GM19372 (cell line): ENCODE measurements around the gene GPRC5A.

Experiments used
- ATAC-seq: cut with Tn5 transposase; IDR thresholded peaks from one replicate; pipeline ENCODE4 v1.9.1; 2021; ENCODE audit warnings: mild to moderate bottlenecking, low read depth, moderate library complexity; ENCODE audit not compliant: unreplicated experiment

The GPRC5A gene

GRCh38 chr12:12908711-12909110 lies 17.3 kb downstream of the GPRC5A start:
- no peak for ATAC-seq

DNA sequence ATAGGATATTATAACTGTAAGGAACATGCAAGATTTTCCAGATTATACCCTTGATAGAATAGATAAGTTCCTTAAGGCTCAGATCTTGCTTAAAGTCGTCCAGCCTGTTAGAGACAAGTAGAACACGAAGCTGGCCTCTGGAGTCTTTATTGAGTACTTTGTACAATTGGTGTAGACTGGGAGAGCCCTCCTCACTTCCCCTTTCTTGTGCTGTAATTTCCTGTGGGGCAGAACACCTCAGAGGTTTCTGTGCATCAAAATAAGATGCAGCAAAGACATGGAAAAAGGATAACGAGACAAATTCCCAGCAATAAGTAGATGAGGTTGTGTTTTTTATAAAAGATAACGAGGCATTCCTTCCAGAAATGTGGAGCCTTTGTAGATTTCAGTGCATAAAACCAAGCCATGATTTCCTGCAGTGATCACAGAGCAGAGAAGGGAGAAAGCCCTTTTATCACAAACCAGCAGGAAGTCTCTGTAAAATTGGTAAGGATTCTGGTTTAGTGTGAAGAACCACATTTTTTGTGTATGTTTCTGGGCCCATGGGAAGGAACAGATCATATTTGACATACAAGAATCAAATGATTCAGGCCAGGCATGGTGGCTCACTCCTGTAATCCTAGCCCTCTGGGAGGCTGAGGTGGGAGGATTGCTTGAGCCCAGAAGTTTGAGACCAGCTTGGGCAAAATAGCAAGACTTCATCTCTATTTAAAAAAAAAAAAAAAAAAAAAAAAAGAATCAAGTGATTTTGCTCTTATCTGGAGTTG lies 18.0 kb downstream of the GPRC5A start:
- ATAC-seq, result no peak

DNA sequence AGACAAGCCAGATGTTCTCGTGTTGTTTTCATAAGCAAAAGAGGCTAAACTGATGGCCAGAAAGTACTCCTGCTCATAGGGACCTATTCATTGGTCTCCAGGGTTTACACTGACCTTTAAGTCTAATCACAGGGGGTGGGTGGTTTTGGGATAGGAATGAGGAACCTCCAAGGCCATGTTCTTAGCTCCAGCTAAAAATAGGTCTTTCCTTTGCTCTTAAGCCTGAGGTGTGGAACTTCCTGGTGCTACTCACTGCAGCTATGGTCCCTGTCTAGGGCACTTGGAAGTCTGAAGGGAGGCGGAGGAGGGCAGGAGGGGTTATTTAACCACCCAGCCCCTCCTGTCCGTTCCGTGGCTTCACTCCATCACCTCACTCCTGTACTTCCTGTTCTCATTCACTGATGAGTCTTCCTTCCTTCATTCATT lies 18.6 kb downstream of the GPRC5A start:
- no peak for ATAC-seq

DNA sequence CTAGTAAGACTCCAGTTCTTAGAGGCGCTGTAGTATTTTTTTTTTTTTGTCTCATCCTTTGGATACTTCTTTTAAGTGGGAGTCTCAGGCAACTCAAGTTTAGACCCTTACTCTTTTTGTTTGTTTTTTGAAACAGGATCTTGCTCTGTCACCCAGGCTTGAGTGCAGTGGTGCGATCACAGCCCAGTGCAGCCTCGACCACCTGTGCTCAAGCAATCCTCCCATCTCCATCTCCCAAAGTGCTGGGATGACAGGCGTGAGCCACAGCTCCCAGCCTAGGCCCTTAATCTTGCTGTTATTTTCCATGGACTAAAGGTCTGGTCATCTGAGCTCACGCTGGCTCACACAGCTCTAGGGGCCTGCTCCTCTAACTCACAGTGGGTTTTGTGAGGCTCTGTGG lies 21.3 kb downstream of the GPRC5A start:
- ATAC-seq, result no peak

- no peak for ATAC-seq
Measured at GRCh38 chr12:12915656-12916055, 24.3 kb downstream of the GPRC5A start.

DNA sequence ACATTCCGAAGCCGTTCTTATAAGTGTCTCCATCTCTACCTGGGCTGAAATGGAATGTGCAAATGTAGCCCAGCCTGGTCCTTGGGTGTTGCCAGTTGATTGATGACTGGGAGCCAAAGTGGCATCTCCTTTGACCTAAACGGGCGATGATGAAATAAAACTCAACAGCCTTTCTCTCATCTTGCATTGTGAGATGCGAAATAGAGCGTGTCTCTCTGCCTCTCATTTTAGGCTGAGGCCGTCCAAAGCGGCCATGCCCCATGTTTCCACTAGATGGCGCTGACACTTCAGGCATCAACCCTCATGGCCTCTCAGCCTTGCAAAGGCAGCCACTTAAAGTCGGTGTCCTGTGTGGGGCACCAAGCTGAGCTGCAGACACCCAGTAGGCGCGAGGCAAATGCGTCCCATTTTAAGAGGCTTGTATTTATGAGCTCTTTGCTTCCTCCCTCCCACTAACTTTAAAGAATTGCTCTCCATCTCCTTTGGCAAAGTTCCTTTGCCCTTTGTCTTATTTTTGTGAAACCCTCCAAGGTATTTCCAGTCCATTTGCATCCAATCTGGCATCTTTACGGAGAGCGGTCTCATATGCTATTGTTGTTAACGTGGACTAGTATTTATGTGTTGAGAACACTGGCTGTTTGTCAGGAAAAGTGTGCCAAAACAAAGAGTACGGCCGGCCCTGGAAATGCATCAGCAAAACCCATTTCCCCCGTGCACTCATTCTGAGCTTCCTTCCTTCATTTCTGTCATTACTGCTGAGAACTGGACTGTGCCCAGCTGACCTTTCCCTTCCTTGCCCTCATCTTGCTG lies 25.0 kb downstream of the GPRC5A start:
- peak; percentile 93 for ATAC-seq

DNA sequence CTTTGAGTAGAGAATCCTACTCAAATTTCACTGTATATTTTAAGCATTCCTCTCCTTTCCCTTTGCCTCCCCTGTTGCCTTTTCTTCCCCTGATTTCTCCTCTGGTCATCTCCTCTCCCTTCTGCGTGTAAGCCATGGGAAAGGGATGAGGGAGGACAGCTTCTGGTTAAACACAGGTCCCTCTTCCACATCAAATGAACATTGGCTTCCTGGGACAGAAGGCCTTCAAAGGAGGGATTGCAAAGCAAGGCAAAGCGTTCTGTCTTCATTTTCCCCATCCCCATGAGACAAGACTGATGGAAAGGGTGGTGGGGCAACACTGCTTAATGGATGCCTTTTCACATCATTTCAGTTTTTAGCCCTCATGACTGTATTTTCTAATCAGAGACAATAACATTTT lies 26.2 kb downstream of the GPRC5A start:
- ATAC-seq, result no peak

- ATAC-seq, result no peak
Measured at GRCh38 chr12:12918781-12919389, 27.5 kb downstream of the GPRC5A start.

- no peak for ATAC-seq
Measured at GRCh38 chr12:12919666-12920435, 28.5 kb downstream of the GPRC5A start.

DNA sequence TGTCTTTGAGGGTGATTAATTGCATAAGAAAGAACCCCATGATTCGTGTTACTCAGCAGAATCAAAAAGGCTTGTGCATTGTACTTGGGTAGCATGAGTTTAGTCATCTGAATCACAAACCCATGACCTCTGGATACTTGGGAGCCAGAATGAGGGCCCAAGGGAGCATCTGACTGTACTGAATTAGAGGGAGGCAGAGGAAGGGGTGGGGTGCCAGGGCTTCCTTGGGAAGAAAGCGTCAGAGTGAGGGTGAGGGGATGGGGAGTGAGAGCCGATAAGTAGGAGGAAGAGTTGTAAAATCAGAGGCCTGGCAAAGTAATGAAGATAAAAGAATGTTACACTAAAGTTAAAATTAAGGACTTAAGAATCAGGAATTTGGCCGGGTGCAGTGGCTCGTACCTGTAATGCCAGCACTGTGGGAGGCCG lies 30.8 kb downstream of the GPRC5A start:
- ATAC-seq, result no peak

GRCh38 chr12:12922978-12923377 lies 31.6 kb downstream of the GPRC5A start:
- no peak for ATAC-seq

DNA sequence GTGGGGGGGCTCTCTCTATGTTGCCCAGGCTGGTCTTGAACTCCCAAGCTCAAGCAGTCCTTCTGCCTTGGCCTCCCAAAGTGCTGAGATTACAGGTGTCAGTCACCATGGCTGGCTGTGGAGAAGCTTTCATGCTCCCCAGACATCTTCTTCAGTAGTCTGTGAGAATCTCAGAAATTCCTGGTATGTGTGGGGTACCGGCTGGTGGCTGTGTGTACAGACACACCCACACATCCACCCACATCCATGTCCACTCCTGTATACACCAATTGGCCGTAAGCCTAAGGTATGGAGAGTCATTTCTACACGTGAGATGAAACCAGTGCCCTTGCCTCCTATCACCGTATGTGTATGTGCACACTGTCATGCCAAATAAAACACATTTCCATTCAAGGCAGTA lies 32.8 kb downstream of the GPRC5A start:
- ATAC-seq, result no peak

DNA sequence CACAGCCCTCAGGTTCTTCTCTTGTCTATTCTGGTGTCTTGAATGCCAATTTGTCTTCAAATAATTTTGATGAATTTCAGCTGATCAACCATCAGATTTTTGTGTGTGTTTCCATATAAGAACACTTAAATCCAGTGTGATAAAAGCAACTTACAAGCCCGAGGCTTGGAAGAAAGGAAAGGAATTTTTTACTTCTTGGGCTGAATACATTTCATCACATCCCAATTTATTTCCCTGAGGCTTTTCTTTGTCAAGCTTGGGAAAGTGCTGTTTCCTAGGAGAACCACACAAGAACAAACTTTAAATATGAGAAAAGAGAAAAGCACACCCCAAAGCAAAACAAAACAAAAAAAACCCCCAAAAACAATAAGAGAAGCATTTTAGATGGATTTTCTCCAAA lies 34.0 kb downstream of the GPRC5A start:
- no peak for ATAC-seq

DNA sequence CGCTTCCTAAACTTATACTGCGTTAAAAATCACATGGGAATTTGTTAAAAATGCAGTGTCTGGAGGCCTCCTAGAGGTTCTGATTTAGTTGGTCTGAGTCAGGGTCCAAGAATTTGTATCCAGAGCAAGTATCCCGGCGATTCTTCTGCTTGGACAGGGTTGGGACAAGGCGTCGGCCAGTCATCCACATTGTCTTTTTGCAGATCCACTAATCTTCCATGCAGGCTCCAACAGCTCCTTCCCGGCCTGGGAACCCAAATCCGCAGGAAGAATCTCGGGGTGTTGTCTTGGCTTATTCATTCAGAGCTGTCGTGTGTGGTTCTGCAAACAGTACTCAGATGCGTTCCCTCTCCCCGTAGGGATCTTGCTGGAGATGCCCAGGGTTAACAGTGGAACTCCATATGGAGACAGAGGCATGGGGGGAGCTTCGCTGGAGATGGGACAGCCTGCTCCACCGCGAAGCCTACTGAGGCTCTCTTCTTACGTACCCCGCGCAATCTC lies 35.3 kb downstream of the GPRC5A start:
- no peak for ATAC-seq

DNA sequence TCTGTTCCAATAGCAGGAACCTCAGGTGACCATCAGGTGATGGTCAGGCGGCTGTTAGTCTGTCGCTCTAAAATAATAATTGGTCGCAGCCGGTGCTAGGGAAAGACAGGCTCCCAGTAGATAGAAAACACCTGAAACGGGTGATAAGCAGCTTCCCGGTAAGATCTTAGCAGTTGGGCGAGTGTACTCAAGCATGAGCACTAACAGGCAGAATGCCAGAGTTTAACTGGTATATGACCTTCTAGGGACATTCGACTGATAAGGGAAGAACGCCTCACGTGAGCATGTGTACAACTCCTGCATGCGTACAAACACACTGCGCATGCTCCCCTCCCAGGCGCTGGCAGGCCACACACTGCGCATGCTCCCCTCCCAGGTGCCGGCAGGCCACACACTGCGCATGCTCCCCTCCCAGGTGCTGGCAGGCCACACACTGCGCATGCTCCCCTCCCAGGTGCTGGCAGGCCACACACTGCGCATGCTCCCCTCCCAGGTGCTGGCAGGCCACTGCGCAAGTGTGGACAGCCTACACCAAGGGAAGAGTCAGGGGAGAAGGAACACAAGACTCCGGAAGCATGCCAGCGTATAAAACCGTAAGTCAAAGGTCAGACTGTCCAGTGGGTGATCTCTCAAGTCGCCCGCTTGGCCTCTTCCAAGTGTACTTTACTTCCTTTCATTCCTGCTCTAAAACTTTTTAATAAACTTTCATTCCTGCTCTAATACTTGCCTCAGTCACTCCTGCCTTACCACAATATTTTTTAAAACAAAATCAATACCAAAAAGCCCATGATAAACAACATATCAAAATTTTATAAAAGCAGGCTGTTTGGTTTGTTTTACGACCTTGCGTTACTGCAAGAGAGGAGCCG lies 36.1 kb downstream of the GPRC5A start:
- no peak for ATAC-seq

DNA sequence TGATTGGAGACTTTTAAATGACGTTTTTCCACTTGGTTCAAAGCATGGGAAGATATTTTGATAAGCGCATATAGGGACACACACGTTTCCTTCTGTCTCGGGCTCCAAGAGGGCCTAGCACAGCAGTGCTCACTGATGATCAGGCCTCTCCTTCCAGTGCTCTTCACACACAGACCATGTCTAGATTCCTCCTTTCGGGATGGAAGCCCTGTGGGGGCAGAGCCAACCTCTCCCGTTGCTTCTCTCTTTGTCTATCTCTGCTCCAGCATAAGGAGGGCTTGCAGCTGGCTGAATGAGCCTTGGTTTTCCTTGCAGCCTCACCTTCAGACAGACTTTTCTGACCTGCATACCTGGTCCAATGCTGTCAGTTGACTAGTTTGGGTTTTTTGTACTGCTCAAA lies 38.3 kb downstream of the GPRC5A start:
- no peak for ATAC-seq

GRCh38 chr12:12930633-12931219 lies 39.4 kb downstream of the GPRC5A start:
- no peak for ATAC-seq

- ATAC-seq, result no peak
Measured at GRCh38 chr12:12933742-12934141, 42.4 kb downstream of the GPRC5A start.

DNA sequence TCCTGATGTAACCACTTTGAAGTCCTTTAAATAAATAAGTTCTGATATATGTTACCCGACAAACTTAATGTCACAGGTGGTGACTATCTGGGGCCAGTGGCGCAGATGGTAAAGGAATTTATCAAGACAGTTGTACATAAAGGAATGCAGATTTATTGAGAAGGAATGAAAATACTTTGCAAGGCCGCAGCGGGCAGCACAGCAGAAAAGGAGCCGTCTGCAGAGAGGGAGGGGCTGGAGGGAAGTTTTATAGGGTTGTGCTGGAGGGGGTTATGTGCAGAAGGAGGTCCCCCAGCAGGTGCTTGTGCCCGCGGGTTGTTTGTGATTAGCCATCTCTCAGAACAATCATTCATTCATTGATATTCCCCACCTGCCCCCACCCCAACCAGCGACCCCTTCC lies 43.2 kb downstream of the GPRC5A start:
- no peak for ATAC-seq
